ENCODE data around the gene IGF2R.

DNA sequence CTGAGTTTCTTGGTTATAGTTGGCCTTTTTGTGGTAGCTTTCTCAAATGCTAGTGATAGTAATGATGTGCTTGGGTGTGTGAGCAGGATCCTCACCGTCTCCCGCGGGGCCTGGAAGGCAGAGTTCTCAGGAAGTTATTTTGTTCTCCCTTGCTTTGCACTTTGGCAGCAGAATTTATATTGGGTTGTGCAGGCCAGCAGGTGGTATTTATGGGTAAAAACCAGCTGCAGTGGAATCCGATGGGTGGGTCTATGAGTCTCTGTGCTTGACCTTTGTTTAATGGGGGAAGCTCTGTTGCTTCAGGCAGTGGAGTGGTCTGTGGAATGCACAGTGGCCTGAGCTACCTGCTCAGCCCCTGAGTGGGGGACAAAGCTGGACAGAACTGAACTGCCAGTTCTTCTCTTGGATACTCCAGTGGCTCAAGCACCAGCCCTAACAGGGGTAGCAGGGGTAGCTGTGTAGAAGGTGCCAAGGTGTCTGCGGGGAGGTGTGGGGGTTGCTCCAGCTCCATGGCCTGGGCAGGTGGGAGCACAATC lies 27.3 kb downstream of the IGF2R start:
- TF ChIP-seq EP300 (IDR thresholded peaks at IDR 0.05; ENCODE audit: low read depth in 2 of 2, low read length in 2 of 2) (no peak), EP300 (CRISPR knock-in tag; IDR thresholded peaks at IDR 0.05; ENCODE audit: borderline replicate concordance) (no peak), GLI4 (CRISPR knock-in tag; IDR thresholded peaks at IDR 0.05; ENCODE audit: borderline replicate concordance) (no peak)
- TF ChIP-seq, protein P1, sequence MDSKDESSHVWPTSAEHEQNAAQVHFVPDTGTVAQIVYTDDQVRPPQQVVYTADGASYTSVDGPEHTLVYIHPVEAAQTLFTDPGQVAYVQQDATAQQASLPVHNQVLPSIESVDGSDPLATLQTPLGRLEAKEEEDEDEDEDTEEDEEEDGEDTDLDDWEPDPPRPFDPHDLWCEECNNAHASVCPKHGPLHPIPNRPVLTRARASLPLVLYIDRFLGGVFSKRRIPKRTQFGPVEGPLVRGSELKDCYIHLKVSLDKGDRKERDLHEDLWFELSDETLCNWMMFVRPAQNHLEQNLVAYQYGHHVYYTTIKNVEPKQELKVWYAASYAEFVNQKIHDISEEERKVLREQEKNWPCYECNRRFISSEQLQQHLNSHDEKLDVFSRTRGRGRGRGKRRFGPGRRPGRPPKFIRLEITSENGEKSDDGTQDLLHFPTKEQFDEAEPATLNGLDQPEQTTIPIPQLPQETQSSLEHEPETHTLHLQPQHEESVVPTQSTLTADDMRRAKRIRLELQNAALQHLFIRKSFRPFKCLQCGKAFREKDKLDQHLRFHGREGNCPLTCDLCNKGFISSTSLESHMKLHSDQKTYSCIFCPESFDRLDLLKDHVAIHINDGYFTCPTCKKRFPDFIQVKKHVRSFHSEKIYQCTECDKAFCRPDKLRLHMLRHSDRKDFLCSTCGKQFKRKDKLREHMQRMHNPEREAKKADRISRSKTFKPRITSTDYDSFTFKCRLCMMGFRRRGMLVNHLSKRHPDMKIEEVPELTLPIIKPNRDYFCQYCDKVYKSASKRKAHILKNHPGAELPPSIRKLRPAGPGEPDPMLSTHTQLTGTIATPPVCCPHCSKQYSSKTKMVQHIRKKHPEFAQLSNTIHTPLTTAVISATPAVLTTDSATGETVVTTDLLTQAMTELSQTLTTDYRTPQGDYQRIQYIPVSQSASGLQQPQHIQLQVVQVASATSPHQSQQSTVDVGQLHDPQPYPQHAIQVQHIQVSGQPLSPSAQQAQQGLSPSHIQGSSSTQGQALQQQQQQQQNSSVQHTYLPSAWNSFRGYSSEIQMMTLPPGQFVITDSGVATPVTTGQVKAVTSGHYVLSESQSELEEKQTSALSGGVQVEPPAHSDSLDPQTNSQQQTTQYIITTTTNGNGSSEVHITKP (CRISPR knock-in tag; IDR thresholded peaks at IDR 0.05; ENCODE audit: low read depth) = no peak

Data from HepG2 (cell line).